ENCODE data around the gene SOAT2.
"Not testable (repeated sequence)": the region's sequence is repeated elsewhere in the genome, so short reads cannot be mapped to it uniquely, and the experiment has no call there.

The SOAT2 gene

DNA sequence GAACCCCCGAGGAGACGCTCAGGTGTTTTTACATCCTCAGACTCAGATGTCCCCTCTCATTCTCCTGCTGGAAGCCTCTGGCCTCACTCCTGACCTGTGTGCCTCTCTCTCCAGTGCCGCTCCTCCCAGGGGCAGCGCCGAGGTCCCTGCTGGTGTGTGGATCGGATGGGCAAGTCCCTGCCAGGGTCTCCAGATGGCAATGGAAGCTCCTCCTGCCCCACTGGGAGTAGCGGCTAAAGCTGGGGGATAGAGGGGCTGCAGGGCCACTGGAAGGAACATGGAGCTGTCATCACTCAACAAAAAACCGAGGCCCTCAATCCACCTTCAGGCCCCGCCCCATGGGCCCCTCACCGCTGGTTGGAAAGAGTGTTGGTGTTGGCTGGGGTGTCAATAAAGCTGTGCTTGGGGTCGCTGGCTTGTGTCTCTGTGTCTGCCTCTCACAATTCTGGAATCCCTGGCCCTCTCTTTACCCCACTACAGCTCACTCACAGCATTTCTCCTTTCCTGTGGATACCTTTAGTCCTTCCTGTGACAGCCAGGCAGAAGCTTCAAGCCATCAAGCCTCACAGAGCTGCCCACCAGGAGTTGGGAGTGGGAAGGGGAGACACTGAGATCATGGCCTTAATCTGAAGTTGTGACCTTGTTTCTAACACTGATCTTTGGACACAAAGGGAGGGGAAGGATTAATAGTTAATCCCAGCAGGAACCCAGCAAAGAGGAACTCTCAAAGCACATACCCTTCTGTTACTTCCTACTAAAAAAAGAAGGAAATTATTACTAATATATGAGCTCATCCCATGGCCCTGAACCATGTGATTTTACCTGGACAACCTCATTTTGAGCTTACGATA is 1.1 kb upstream of the SOAT2 start:
- no peak for DNase-seq (ENCODE audit: low read depth in 2 of 3, low spot score in 1 of 3)

DNA sequence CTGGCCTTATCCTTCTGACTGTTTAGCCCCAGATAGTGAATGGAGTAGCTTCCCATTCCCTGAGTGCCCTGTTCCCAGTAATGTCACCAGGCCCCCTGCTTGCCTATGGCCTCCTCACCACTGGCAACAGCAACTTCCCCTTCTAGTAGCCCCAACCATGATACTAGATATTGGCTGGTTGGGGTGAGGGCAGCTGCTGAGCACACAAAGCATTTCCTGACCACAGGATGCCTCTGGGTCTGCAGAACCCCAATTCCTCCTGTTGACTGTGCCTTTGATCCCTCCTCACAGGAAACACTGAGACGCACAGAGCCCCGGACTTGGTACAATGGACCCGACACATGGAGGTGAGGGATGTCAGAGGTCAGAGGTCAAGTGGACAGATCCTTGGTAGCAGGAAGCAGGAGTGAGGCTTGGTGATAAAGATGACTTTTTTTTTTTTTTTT is 597 bp downstream of the SOAT2 start:
- DNase-seq (ENCODE audit: low read depth in 2 of 3, low spot score in 1 of 3) = no peak

DNA sequence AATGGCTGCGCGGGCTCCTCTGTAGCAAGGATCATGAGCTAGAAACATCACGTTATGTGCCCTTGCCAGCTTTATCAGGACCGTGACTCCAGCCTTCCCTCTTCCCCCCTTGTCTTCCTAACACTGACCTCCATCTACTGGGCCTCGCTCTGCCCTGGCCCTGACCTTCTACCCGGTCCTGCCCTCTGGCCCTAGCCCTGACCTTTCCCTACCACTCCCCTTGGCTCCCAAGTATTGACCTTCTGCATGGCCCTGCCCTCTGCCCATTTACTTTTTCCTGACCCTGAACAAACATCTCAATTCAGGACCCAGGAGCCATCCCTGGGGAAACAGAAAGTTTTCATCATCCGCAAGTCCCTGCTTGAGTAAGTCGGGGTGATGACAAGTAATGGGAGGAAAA is 2.0 kb downstream of the SOAT2 start:
- no peak for DNase-seq (ENCODE audit: low read depth in 2 of 3, low spot score in 1 of 3)

DNA sequence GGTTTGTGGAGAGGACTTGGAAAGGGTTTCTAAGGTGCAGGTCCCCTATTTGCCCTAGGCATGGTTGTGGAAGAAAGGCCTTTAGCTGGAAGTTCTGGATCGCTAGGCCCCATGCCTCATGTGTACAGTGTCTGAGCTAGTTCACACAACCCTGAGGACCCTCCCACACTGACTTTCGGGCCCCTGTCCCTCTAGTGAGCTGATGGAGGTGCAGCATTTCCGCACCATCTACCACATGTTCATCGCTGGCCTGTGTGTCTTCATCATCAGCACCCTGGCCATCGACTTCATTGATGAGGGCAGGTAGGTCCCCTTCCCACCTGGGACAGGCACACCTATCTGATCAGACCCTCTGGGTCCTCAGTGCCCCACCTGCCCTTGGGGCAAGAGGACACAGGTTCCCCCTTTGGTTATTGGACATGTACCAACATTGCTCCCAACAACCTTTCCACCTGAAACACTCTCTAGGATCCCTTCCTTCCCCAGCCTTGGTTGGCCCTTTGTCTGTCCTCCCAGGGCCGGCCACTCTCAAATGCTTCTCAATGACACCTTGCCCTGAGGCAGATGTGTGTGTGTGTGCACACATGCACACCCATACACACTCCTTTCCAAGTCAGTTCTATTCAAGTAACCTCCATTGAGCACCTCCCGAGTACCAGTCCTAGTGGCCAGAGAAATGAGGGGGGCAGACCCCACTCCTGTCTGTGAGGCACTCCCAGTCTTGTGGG is 2.6 kb downstream of the SOAT2 start:
- no peak for DNase-seq (ENCODE audit: low read depth in 2 of 3, low spot score in 1 of 3)

DNA sequence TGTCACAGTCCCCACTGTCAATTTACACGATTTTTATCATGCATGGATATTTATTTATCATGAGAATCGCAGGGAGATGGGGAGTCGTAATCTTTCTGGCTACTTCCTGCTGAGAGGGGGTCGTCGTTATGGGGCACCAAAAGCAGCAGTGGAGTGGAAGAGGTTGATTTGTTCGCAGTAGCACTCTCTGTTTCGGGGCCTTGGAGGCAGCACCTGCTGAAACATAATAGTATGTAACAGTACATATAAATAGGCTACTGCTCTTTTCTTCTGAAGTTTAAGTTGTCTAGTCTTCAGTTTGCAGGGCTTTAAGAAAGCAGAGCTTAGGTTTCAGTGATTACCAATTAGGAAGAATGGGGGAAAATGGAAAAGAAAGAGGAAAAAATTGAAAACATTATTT is 3.8 kb downstream of the SOAT2 start:
- DNase-seq (ENCODE audit: low read depth in 2 of 3, low spot score in 1 of 3) = no peak

DNA sequence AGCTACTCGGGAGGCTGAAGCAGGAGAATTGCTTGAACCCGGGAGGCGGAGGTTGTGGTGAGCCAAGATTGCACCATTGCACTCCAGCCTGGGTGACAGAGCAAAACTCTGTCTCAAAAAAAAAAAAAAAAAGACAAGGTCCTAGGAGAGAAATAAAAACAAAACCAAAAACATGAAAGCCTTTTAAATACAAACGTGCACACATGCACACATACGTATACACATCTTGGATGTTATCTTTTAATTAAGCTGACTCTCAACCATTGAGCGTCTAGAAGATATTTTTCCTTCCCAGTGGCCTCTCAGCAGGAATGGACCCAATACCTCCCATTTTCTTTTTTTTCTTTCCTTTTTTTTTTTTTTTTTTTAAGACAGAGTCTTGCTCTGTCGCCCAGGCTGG is 9.1 kb downstream of the SOAT2 start:
- not testable (repeated sequence) for DNase-seq (ENCODE audit: low read depth in 2 of 3, low spot score in 1 of 3)

DNA sequence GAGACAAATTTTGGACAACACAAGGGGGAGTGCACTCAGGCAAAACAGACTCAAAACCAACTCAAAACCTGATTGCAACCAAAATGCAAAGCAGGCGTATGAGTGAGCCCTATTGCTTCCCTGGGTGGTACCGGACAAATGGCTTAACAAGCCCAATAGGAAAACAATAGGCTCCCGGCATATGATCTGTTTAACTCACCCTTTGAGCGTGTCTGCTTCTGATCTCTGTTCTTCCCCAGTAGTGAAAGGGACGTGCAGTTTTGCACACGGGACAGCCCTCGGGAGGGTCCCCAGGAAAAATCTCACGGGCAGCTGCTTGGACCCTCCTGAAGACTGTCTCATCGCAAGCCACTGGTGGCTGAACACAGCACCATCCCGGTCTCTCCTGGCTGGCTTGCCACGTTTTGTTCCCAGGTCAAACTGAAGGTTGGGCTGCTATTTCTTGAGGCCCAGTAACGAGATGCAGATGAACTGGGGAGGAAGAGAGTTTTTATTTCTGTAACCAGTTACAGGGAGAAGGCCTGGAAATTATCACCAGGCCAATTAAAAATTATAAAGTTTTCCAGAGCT is 9.9 kb downstream of the SOAT2 start:
- DNase-seq (ENCODE audit: low read depth in 2 of 3, low spot score in 1 of 3) = no peak

DNA sequence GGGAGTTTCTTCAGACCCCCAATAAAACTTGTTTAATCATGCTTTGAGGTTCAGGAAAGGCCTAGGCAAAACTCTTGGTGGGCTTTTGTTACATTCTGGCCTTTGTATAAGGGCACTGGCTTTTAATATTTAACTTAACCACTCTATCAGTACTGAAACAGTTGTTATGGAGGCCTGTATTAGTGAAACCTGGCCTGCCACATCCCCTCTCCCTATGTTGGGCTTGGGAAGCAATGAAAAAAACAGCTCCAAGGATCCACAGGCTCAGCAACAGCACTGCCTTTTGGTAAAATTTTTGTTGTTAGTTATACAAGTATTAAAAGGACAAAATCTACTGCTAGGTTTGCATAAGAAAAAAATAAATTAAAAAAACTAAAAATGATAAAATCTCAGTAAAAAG is 10.7 kb downstream of the SOAT2 start:
- DNase-seq (ENCODE audit: low read depth in 2 of 3, low spot score in 1 of 3) = no peak

DNA sequence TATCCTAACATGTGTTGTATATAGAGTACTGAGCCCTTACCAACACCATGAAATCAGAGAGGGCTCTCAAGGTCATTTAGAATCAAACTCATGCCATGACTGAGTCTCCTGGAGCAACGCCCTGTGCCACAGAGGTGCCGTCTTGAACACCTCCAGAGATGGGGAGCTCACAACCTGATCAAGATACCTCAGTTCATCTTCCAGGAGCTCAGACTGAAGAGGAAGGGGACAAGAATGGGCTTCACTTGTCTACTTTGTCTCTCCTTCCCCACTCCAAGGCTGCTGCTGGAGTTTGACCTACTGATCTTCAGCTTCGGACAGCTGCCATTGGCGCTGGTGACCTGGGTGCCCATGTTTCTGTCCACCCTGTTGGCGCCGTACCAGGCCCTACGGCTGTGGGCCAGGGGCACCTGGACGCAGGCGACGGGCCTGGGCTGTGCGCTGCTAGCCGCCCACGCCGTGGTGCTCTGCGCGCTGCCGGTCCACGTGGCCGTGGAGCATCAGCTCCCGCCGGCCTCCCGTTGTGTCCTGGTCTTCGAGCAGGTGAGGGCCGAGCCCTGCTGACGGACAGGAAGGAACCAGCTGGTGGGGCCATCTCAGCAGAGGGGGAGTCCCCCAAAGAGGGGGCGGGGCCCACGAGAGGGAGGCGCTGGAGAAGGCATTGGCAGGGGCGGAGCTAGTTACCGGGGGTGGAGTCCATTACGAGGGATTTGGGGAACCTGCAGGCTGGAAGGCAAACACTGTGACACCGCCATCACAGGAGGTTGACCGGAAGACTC is 12.0 kb downstream of the SOAT2 start:
- no peak for DNase-seq (ENCODE audit: low read depth in 2 of 3, low spot score in 1 of 3)

DNA sequence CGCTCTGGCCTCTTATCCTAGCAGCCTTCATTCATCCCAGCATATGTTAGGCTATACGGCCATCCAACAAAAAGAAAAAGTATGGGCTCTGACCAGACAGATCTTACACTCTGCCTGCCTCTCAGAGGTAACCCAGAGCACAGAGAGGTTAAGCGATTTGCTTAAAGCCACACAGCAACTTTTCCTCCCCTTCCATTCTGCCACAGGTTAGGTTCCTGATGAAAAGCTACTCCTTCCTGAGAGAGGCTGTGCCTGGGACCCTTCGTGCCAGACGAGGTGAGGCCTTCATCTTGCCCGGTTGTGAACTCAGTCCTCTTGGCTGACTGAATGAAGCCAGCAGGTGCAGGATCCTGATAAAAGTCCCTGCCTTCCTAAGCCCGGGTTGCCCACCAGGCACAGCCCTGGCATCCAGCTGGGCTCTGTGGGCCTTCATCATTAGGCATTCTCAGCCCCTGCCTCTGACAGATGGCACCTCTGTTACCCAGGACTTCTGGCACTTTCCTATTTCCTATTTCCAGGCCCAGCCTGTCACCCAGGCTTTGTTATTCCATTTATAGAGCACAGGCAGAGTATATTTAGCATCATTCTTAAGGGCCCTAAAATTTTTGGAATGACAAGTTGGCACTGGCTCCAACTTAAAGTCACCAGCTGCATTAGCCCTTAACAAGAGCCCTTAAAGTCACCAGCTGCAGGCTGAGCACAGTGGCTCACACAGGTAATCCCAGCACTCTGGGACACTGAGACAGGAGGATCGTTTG is 12.8 kb downstream of the SOAT2 start:
- no peak for DNase-seq (ENCODE audit: low read depth in 2 of 3, low spot score in 1 of 3)

DNA sequence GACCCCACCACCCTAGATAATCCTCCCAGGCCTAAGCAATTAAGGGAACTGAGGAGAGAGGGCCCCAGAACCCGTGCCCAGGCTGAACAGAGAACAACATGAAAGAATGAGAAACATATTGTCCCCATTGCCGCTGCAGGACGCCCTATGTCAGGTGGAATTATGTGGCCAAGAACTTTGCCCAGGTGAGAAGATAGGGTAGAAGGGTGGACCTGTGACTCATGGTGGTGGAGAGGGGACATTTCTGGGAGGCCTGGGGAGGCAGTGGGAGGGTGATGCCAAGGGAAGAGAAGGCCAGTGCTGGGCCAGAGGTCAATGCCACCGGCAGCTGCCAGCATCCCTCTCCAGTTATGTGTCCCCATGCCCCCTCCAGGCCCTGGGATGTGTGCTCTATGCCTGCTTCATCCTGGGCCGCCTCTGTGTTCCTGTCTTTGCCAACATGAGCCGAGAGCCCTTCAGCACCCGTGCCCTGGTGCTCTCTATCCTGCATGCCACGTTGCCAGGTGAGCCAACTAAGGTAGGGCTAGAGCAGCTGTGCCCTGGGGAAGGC is 15.5 kb downstream of the SOAT2 start:
- no peak for DNase-seq (ENCODE audit: low read depth in 2 of 3, low spot score in 1 of 3)

DNA sequence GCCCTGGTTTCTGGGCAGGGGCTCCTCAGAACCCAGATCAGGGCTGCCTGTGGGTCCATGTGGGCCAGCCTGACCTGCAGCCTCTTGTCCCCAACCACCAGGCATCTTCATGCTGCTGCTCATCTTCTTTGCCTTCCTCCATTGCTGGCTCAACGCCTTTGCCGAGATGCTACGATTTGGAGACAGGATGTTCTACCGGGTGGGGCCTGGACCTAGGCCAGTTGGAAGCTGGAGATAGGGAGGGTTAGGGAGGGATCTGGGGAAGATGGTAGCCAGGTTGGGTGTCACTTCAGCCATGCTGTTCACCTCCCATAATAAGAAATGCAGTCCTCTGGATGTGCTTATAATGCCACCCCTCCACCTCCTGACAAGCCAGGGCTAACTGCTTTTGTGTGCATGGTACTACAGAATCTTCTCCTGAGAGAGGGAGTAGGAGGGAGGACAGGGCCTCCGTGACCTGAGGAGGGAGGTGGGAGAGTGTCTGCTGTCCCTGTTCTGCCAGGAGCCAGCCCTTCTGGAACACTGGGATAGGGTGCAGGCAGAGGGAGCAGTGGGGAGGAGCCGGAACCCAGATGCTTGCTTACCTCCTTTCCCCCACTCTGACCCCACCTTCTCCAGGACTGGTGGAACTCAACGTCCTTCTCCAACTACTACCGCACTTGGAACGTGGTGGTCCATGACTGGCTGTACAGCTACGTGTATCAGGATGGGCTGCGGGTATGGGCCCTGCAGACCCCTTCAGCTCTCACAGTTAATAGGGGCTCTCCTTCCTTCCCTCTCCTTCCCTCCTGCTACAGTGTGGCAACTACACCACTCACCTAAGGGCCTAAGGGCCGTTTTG is 17.6 kb downstream of the SOAT2 start:
- no peak for DNase-seq (ENCODE audit: low read depth in 2 of 3, low spot score in 1 of 3)

DNA sequence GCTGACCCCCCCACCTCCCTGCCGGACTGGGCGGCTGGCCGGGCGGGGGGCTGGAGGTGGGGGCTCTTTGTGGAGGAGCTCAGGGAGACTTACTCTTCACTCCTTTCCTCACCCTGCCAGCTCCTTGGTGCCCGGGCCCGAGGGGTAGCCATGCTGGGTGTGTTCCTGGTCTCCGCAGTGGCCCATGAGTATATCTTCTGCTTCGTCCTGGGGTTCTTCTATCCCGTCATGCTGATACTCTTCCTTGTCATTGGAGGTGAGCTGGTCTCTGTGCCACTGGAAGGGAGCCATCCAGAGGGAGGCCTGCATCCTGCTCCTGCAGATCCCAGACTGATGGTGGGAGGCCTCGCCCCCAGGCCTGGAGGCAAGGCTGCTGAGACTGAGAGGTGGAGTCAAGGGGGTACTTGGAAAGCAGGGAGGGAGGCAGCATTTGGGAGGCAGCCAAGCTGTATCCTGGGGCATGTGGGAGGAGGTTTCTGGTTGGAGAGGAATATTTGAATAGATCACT is 19.7 kb downstream of the SOAT2 start:
- no peak for DNase-seq (ENCODE audit: low read depth in 2 of 3, low spot score in 1 of 3)

DNA sequence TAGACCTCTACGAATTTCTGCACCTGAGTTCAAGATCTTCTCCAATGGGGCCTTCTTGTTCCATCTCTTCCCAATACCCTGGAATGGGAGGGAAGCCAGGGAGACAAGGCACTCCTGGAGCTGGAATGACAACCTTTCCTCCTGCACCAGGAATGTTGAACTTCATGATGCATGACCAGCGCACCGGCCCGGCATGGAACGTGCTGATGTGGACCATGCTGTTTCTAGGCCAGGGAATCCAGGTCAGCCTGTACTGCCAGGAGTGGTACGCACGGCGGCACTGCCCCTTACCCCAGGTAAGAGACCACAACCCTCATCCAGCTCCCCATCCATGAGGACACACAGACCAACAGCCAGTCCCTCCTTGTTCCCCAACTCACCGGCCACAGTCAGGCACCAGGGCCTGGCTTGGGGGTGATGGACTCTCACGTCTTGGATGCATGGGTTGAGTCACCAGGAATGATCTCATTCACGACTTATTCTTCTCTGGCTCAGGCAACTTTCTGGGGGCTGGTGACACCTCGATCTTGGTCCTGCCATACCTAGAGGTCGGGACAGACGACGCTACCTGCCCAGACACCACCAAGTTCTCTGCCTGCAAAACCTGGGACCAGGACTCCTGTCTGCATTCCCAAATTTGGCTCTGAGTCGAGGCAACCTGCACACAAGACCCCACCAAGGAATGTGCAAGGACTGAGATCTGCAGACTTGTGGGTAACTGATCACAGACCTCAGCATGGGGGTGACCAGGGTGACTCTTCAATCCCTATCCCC is 20.5 kb downstream of the SOAT2 start:
- no peak for DNase-seq (ENCODE audit: low read depth in 2 of 3, low spot score in 1 of 3)

DNA sequence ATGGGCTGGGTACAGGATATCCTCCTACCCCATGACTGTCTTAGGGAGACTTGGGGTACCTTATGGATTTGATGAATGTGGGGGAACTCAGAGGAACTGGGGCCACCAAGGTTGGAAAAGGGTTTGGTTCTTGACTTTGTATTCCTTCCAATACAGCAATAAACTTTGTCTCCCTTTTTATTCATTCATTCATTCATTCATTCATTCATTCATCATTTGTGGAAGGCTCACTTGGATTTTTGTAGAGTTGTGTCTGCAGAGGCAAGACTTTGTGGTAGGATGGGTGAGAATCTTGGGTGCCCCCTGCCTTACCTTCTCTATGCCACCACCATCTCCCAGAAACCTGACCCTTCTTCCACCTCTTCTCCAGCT is 21.1 kb downstream of the SOAT2 start:
- no peak for DNase-seq (ENCODE audit: low read depth in 2 of 3, low spot score in 1 of 3)

DNA sequence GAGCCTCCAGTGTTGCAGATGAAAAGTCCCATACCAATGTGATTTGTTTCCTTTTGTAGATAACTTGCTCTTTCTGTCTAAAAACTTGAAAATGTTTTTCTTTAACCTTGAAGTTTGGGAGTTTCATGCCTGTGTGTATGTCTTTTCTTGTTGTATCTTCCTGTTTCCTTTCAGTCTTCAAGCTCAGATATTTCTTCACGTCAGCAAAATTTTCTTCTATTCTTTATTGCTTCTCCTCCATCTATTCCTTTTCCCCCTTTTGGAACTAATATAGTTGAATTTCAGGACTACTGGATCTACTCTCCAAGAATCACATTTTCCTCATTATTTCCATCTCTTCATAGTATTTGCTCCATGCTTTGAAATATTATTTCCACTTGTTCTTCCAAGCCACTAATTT is 23.9 kb downstream of the SOAT2 start:
- DNase-seq (ENCODE audit: low read depth in 2 of 3, low spot score in 1 of 3) = no peak

DNA sequence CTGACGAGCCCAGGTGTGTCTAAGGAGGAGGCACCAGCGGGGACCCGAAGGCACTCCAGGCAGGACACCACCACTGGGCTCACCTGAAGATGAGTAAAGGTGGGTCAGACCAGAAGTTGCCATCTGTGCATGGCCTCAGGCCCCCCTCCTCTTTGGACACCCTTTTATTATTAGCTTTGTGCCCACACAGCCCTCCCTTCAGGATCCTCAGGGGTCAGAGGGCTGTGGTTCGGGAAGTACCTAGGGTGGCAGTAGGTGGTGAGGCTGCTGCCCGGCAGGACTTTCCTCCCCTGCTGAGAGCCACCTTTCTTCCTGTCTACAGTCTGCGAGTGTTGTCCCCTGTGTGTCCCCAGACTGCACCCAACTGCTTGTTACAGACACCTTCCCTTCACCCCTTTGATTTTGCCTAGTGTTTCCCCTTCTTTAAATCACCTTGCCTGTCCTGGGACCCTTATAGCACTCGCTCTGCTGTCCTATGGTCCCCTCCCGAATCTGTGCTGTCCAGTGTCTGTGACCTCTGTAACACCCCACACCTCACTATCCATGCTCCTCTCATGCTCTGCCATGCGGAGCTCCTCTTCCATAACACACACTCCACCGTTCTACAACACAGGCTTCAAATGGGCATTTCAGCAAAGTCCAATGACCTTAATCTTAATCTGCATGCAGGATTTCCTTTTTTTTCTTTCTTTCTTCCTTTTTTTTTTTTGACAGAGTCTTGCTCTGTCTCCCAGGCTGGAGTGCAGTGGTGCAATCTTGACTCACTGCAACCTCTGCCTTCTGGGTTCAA is 25.7 kb downstream of the SOAT2 start:
- DNase-seq (ENCODE audit: low read depth in 2 of 3, low spot score in 1 of 3) = no peak

DNA sequence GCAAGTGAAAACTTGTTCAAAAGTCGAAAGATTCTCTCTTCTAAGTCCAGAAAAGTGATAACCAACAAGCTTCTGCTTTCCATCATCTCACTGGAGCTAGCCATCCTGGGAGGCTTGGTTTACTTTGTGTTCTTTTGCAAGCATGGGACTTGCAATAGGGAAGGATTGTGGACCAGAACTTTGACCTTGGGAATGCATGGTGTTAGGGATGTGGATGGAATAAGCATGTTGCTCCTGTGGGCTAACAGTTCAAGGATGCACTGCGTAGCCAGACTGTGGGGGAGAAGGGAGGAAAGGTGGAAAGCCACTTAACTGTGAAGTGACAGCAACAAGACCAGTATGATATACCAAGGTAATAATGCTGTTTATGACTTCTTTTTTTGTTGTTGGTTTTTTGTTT is 28.6 kb downstream of the SOAT2 start:
- no peak for DNase-seq (ENCODE audit: low read depth in 2 of 3, low spot score in 1 of 3)

Data from stimulated activated CD4-positive, alpha-beta T cell treated with anti-CD3 and anti-CD28 coated beads, Interleukin-12 subunit alpha, Interleukin-12 subunit beta, amount 100 ng/mL, for 48 hours (primary cell).